22Rv1 (cell line): ENCODE results near the gene PTBP3.
A peak's percentile ranks its signal among the peaks of the same experiment; 100 is the strongest.

Experiments
- ZFX ChIP-seq: fragments of 450-650 bp; IDR thresholded peaks from 2 replicates; pipeline ENCODE4 v1.6.1; 2017; ENCODE audit warnings: antibody characterized with exemption, borderline replicate concordance
- TF ChIP-seq, protein P1 (sequence below): fragments of 450-650 bp; IDR thresholded peaks from 2 replicates; pipeline ENCODE4 v1.5.1; 2017; ENCODE audit warnings: mild to moderate bottlenecking

DNA sequence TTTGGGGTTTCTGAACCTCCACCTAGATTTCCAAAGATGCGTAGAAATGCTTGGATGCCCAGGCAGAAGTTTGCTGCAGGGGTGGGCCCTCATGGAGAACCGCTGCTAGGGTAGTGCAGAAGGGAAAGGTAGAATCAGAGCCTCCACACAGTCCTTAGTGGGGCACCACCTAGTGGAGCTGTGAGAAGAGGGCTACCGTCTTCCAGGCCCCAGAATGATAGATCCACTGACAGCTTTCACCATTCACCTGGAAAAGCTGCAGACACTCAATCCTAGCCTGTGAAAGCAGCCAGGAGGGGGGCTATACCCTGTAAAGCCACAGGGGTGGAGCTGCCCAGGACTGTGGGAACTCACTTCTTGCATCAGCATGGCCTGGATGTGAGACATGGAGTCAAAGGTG lies 33.2 kb upstream of the PTBP3 start:
- TF ChIP-seq, protein P1, sequence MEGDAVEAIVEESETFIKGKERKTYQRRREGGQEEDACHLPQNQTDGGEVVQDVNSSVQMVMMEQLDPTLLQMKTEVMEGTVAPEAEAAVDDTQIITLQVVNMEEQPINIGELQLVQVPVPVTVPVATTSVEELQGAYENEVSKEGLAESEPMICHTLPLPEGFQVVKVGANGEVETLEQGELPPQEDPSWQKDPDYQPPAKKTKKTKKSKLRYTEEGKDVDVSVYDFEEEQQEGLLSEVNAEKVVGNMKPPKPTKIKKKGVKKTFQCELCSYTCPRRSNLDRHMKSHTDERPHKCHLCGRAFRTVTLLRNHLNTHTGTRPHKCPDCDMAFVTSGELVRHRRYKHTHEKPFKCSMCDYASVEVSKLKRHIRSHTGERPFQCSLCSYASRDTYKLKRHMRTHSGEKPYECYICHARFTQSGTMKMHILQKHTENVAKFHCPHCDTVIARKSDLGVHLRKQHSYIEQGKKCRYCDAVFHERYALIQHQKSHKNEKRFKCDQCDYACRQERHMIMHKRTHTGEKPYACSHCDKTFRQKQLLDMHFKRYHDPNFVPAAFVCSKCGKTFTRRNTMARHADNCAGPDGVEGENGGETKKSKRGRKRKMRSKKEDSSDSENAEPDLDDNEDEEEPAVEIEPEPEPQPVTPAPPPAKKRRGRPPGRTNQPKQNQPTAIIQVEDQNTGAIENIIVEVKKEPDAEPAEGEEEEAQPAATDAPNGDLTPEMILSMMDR = peak; percentile 25; the same call in 1 of the 2 replicates
- TF ChIP-seq ZFX = no peak
